NAMALWA (cell line): Measurements from ENCODE around the gene ZGLP1.

Experiments
- DNase-seq: peaks from one replicate; pipeline ENCODE4 v3.0.0-alpha.2; 2015; ENCODE audit warnings: low spot score

Gene ZGLP1

GRCh38 chr19:10327793-10328192 lies 18.2 kb upstream of the ZGLP1 start:
- no peak for DNase-seq

GRCh38 chr19:10325732-10326131 lies 16.1 kb upstream of the ZGLP1 start:
- no peak for DNase-seq

GRCh38 chr19:10321874-10322835 lies 12.5 kb upstream of the ZGLP1 start:
- no peak for DNase-seq

GRCh38 chr19:10321417-10321797 lies 11.8 kb upstream of the ZGLP1 start:
- no peak for DNase-seq

GRCh38 chr19:10320602-10321416 lies 11.2 kb upstream of the ZGLP1 start:
- DNase-seq: no peak

GRCh38 chr19:10318807-10319682 lies 9.4 kb upstream of the ZGLP1 start:
- no peak for DNase-seq

DNA sequence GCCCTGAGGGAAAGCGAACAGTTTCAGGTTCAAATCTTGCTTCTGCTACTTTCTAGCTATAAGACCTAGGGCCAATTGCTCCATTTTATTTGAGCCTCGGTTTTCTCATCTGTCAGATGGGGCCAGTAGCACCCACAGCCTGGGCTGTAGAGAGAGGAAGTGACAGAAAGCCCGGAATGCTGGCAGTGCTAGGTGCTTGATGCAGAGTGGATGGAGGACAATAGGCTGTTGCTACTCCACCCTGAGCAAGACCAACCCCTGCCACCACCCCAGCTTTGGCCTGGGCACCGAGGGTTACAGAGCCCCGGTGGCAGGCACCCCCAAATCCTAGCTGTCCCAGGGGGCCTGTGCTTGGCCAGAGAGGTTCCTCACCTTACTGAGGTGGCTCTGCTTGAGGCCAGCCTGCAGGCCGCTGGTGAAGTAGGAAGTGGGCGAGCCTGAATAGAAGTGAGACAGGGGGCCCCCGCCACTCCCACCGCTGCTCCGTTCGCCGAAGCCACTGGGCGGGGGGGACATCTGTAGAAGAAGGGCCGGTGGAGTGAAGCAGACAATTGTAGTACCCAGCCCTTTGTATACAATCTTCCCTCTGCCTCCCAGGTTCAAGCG lies 8.3 kb upstream of the ZGLP1 start:
- DNase-seq: no peak

- no peak for DNase-seq
Measured at GRCh38 chr19:10317045-10317856, 7.6 kb upstream of the ZGLP1 start.

DNA sequence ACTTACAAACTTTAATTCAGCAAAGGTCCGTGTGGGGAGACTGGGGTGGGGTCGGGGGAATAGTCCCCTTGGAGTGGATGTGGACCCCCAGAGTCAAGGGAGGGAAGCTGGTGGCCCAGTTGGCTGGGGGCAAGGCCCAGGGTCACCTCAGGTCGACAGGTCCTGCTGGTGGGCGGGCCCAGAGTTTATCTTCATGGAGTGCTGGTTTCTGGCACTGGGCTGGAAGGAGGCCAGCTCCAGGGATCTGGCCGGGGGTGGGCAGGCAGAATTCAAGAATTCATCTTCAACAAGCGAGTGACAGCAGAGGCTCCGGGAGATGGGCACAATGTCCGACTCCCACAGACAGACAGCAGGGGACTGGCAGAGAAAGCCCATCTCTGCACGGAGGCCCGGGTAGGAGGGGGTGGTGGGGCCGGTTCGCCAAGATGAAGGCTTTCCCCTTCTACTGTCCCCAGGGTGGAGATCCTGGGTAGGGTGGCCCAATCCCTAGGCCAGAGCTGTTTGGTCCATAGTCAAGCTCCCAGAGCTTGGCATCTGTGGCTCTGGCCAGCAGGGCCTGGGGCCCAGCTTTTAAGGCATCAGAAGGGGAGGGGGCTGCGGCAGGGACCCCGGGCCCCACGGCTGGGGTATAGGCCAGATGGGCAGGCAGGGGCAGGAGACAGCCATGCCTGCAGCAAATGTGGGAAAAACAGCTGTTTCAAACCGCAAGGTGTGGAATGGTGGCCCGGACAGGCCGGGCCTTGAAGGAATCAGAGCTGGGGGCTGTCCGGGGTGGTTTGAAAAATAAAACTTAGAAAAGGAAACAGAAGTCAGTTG lies 6.8 kb upstream of the ZGLP1 start:
- DNase-seq: no peak

DNA sequence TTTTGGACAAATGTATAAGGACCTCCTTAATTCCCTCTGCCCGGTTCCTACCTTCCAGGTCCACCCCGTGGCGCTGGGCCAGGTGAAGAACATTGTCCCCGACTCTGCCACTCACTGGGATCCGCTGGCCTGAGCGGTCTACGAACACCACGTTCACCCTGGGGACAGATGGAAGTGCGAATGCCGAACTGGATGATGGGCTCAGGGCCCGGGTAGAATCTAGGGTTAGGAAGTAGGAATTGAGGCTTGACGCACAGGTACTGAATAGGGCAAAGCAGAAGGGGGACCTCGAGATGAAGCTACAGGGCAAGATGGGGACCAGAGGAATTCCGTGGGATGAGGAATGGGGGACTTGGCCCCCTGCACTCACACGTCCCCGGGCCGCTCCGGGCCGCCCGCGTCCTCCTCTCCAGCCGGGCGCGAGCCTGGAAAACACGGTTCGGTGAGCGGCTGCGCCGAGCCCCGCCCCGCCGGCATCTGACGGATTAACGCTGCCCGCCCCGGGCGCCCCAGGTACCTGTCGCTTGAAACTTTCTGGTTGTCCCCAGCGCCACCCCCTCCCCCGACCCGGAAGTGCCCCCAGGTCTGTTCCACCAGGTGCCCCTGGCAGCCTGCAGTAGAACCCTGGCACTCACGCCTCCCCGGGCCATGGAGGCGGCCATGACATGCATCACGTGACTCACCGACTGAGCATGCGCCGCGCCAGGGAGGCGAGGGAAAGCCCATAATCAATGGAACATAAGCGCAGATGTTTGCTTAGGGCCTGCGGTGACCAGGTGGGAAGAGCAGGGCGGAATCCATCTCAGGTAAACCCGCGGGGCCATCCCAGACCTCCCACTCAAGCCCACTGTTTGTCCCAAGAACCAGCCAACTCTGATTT lies 6.0 kb upstream of the ZGLP1 start, which contains the start of gene FDX2:
Gene FDX2, minus strand, starts transcription at position 681 of the 880 bp plus-strand sequence. Its CDS starts 19 bp downstream, at position 662.
- DNase-seq: peak; percentile 90

GRCh38 chr19:10306327-10306726 lies 3.3 kb downstream of the ZGLP1 start:
- no peak for DNase-seq

GRCh38 chr19:10305139-10305806 lies 4.3 kb downstream of the ZGLP1 start:
- DNase-seq: no peak

DNA sequence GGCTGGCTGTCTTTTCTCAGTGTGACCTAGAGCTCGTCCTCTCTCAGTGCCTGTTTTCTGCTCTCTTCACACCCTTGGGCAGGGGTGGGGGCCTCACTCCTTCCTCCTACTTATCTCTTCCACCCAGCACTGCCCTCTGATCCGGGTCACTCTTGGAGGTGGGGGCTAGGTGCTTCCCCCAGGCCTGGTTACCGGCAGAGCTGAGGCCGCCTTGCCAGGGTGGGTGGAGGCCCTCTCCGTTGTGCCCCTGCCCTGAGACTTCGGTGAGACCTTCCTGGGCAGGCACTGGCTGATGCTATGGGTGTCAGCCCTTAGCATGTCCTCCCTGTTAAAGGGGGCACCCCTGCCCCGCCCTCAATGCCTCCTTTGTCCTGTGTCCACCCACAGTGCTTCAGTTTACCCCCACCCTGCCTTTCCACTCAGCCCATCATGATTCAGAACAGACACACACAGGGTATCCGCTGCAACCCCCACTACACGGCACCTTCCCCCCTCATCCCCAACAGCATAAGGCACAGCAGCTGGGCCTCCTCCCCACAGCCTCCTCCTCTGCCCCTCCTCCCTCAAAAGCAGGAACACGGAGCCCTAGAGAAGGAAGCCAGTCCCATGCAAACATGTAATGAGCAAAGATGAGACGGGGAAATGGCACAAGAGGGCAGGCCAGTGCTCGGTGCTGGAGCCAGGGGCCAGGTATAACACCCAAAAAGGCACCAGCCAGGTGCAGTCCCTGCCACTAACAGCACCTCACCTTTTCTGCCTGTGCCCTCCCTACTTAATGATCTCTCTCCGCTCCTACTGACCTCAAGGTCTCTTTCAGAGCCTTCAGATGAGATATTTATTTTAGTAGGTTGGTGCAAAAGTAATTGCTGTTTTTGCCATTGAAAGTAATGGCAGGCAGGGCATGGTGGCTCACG lies 9.8 kb downstream of the ZGLP1 start:
- DNase-seq: no peak

DNA sequence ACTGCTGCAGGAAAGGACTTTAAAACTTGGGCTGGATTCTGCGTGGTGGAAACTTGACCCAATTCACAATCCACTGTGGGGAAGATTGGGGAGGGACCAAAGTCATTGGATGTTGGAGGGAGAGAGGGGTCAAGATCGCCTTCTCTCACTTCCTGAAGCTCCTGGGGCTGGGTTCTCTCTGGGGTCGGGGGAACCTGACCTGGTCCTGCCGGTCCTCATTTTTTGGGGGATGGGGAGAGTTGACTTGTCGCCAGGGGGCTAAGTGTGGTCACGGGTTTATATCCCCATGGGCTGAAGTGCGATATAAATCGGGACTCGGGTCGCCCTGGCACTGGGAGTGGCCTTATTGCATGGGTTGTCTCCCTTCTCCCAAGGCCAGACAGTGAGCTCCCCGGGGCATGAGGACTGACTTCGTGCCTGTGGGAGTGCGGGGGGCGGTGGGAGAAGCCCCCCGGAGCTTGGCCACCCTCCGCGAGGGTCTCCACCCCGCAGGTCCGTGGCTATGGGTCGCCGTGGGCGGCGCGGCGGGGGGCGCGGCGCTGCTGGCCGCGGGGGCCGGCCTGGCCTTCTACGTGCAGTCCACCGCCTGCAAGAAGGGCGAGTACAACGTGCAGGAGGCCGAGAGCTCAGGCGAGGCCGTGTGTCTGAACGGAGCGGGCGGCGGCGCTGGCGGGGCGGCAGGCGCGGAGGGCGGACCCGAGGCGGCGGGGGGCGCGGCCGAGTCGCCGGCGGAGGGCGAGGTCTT lies 13.6 kb downstream of the ZGLP1 start:
- DNase-seq: peak; percentile 43

- peak; percentile 61 for DNase-seq
Measured at GRCh38 chr19:10295305-10295846, 14.2 kb downstream of the ZGLP1 start.

GRCh38 chr19:10294368-10294697 lies 15.3 kb downstream of the ZGLP1 start:
- no peak for DNase-seq
